Frontal cortex (tissue), 4 donors: ENCODE measurements around the gene FCHSD2. TPM values are rescaled to one million over a fixed set of nuclear protein-coding genes. Genes with fewer than 3 reads are reported as not detected.

Source experiments
- DNase-seq, 2 donors: peaks; one replicate each; pipeline ENCODE4 v3.0.0; 2012; ENCODE audit warnings: low spot score in 2 of 2
- FAIRE-seq: peaks from 2 replicates; lab custom pipeline; 2012; peaks lifted over from hg19 to GRCh38; lab: Jason Lieb, UNC
- total RNA-seq: library from RNA; depleted of rRNA; stranded (reverse); fragments of >200 nt; gene quantifications from one replicate; pipeline ENCODE4 v1.2.3, GENCODE V29; 2014
- donor health status: control.
- donor health status: control.
- donor health status: control.

The FCHSD2 gene
- total RNA-seq, 1 donor from 2014 or later = 57.9 TPM

DNA sequence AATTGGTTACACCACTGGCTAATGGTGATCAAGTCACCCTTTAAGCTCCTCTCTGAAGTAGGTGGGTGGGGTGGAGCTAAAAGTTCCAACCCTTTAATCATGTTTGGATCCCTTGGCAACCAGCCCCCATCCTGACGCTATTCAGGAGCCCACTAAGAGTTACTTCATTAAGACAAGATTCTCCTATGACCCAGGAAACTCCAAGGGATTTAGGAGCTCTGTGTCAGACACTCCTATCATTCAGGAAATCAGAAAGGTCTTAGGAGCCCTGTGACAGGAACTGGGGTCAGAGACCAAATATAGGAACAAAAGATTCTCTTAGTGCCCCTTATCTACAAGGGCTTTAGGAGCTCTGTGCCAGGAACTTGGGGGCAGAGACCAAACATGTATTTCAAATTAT lies 186.7 kb downstream of the FCHSD2 start:
- no peak for FAIRE-seq
- DNase-seq = no peak

DNA sequence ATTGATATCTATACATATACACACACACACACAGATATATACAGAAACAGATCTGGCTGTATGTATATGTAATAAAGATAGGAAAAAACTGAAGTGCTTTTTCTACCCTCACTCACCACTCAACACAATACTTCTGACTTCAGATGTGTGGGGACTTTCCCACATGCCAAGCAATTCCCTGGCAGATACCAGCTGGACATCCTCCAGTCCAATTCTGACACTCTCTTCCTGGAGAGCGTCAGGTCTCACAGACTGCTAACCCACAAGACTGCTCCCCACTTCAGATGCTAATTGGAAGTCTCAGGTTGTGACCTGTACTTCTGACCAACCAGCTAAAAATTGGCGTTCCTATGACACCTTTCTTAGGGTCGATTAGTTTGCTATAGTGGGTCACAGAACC lies 187.3 kb downstream of the FCHSD2 start:
- no peak for DNase-seq
- no peak for FAIRE-seq

DNA sequence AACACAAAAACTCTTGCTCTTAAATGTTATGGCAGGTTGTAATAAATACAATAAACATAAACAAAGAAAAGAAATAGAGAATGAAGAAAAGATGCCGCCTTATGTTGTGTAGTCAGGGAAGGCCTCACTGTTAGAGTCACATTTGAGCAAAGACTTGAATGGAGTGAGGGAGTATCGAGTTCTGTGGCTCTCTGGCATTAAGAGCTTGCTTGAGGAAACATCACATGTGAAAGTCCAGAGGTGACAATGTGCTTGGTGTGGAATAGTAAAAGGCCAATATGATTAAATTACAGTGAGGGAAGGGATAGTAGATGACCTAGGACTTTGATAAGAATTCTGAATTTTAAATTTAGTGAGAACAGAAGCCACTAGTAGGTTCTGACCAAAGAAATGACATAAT lies 188.5 kb downstream of the FCHSD2 start:
- FAIRE-seq (no peak), DNase-seq (no peak)

DNA sequence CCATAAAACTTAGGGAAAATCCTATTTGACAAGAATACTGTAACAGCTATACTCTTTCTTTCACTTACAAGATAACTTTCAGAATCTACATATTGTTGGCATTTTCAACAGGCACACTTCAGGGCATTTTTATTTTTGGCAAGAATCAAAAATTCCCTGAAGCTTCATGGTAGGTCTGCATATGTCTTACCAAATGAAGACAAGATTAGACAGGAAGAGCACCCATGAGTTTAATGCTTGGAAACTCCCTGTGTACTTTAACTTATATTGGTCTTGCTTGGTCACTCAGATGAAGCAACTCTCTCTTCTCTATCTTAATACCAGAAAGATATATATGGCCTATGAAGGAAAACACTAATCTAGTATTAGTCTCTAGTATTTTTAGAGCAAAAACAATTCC lies 190.2 kb downstream of the FCHSD2 start:
- DNase-seq = no peak
- FAIRE-seq = no peak

DNA sequence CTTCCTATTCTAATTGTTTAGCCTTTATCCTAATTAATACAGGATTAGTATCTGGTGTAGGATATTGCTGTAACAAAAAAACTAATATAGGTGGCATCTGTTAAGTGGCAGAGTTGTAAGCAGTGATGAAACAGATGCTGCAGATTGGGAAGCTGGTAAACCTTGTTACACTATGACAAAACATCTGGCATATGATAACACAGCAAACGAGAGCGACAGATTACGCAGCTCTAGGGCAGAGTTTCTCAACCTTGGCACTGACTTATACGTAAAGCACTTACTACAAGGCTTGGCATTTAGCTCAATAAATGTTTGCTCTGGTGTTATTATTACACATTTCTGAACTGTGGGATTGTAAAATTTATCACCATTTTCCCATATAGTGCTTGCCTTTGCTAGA lies 190.9 kb downstream of the FCHSD2 start:
- FAIRE-seq = no peak
- DNase-seq = no peak

DNA sequence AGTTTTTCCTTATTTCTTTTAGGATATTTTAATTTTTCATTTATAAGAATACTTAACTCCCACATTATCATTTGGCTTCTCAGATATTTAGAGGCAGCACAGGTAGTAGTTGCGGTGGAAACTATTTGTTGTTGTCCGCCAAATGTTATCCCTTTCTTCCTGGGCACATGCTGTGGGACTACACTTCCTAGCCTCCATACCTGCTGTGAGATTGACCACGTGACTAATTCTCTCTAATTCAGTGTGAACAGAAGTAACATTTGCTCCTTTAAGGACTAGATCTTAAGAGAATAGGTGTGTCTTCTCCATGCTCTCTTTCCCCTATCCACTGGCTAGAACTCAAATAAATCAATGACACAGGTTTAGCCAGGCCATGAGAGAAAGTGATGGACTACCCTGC lies 191.4 kb downstream of the FCHSD2 start:
- DNase-seq = no peak
- FAIRE-seq = no peak

DNA sequence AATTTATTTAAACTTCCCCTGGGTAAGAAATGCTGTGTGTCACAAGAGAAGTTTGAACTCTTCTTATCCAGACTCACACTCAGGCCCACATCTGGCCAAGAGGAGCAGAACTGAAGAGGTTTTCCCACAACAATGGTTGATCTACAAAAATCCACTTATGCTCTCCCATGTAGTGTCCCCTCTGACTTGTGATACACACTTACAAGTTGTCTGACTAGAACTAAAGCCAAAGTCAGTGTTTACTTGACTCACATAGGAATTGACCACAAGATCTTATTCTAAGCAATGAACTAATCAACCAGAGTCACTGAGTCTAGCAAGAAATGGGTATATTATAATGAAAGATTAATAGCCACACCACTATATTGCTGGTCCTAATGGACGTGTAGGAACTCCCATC lies 194.9 kb downstream of the FCHSD2 start:
- no peak for FAIRE-seq
- DNase-seq = no peak

DNA sequence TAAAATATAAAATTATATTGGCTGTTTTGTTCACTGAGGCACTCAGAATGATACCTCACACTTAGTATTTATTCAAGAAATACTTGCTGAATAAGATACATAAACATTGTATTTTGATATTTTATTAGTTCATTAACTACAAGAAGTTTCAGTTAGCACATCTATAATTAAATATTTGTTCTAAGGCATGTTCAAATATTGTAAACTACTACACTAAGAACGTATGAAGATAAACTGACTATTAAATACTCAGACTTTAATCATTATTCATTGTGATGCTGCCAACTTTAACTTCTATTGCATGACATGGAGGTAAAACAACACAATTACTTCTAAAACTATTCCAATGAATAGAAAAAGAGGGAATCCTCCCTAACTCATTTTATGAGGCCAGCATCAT lies 198.5 kb downstream of the FCHSD2 start:
- FAIRE-seq (no peak), DNase-seq (no peak)

DNA sequence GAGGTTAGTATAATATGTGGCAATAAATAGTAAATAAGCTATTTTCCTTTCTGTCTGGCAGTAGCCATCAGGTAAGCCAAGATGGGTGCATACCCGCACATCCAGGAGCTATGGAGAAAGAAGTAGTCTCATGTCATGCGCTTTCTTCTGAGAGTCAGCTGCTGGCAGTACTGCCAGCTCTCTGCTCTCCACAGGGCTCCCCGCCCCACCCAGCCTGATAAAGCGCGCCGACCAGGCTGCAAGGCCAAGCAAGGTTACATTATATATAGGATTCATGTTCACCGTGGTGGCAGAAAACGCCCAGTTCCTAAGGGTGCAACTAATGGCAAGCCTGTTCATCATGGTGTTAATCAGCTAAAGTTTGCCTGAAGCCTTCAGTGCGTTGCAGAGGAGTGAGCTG lies 201.7 kb downstream of the FCHSD2 start:
- DNase-seq (no peak), FAIRE-seq (no peak)

DNA sequence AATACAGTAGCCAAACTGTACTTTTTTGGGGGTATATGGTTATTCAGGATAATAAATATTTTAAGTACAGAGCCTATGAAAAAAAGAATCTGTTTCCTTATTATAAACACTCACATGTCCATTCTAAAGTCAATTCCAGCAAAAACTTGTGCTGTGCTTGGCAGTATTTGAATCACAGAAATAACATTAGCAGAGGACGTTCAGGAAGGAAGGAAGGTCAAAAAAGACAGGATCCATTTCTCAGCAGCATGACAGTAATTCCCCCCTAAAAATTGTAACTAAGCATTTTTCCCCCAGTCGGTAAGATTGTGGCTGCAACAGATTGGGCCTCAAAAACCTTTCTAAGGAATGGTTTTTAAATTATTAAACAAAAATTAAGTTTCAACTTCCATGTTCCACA lies 203.1 kb downstream of the FCHSD2 start:
- FAIRE-seq (no peak), DNase-seq (no peak)

DNA sequence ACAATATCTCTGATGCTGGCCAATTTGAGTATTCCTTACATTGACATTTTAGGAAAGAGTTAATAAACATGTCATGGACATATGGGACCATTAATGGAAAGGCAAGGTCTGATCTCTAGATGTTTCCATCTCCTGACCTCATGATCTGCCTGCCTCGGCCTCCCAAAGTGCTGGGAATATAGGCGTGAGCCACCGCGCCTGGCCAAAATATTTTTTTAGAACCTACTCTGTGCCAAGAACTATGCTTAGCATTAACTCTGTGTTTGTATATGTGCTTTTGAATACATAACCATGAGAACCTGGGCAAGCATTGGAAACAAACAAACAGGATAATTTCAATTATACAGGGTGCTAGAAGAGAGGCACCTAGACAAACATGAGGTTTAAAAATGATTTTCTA lies 204.7 kb downstream of the FCHSD2 start:
- FAIRE-seq = no peak

DNA sequence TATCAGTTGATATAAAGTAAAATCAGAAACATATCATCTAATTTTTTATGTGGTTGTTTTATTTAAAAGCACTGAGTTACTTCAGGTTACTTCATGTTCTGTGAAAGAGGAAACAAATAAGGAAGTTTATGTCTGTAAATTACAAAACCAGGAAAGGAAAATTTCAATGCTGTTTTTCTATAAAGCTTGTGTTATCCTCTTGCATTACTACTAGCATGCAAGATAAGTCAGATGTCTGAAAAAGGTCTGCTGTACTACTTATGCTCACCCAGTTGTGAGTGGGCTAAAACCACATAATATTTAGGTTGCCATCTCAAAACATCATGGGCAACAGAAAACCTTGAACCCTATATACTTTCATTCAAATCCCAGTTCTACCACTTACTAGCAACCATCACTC lies 206.4 kb downstream of the FCHSD2 start:
- DNase-seq (no peak), FAIRE-seq (no peak)

More for the DNA sequence above, 204.7 kb downstream of the FCHSD2 start:
- DNase-seq = no peak

DNA sequence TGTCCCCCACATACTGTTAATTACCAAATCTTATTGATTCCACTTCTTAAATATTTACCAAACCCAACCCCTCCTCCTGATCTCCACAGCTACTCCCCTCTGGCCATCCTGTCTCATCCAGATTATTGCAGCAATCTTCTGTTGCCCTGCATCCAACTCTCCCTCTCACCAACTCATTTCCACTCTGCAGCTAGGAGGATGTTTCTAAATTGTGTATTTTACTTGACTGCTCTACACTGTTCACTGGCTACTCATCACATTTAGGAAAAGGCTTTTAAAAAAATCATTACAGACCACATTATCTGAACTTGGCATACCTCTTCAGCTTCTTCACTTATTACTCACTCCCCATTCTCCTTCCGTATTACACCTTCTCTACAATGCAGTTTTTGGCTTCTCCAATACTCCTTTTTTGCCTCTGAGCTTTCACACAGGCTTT lies 210.0 kb downstream of the FCHSD2 start:
- FAIRE-seq (no peak), DNase-seq (no peak)

DNA sequence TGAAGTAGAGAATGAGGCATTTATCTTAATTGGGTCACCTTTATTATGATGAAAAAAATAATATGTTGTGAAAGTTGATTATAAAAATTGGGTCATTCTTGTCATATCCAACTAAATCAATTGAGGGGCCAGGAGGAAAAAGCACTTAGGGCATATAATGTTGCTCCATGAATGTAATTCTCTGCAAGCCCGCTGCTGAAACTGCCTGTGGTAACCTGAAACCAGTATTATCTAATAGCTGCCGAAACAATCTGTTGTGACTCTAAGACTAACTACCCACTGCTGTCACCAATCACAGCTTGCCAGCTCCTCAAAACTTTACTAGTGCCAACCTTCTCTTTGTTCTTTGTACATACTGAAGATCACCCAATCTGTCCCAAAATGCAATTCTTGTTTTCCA lies 212.1 kb downstream of the FCHSD2 start:
- FAIRE-seq (no peak), DNase-seq (no peak)

DNA sequence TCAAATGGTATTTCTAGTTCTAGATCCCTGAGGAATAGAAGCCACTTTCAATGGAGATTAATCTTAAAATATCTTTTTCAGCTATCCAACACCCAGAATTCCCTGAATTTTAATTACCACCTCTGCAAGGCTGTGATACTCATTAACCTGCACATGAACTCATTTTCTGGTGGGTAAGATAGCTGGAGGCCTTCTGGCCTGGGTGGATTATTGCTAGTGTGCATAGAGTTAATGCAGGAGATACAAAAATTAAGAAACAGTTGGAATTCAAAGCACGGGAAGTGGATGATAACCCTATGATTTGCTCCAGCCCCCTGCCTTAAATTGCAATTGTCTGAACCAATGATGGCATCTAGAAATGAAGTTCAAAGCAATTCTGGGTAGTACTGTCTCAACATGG lies 212.9 kb downstream of the FCHSD2 start:
- DNase-seq (no peak), FAIRE-seq (no peak)

DNA sequence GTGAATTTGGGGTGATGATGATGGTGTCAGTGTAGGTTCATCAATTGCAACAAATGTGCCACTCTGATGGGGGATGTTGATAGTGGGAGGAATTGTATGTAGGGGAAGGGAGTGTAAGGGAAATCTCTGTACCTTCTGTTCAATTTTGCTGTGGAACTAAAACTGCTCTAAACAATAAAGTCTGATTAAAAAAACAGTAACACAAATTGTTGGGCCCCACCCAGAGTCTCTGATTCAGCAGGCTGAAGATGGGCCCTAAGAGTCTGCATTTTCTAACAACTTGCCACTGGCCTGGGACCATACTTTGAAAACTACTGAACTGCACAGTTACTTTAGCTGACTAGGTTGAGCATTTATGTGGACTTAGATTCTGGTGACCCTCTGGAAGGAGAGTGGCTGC lies 214.7 kb downstream of the FCHSD2 start:
- FAIRE-seq = no peak

DNA sequence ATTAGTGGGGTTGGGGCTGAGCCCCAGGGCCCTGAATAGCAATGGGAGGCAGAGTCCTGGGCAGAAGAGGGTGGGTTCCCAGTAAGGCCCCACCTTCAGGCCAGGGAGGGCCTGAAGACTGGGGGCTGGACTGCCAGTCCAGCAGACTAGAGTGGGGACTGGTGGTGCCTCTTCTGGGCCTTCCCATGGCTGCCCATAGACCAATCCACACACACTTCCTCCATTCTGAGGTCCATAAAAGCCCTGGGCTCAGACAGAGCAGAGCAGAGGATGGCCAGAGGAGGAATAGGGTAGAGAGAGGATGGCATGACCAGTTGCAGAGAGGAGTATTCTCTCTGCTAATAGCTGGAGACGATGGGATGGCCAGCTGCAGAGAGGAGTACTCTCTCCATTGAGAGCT lies 216.0 kb downstream of the FCHSD2 start:
- no peak for DNase-seq
- FAIRE-seq = no peak

More for the DNA sequence above, 214.7 kb downstream of the FCHSD2 start:
- no peak for DNase-seq

DNA sequence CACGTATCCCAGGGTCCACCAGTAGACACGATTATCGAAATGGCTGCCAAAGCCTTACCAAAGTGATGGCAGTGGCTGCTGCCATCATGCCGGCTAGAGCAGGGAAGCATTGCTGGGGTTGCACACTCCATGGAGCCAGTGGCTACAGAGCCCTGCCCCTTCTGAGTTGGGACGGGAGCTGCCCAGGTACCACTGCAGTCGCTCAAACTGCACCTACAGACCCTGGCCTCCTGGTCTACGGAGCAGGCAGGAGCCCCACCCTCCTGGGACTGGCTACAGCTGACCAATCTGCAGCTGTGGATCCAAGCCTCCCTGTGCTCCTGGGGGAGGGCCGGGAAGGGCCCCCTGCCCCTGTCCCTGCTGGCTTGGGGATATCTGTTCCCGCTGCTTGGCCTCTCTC lies 216.5 kb downstream of the FCHSD2 start:
- DNase-seq (no peak), FAIRE-seq (no peak)

DNA sequence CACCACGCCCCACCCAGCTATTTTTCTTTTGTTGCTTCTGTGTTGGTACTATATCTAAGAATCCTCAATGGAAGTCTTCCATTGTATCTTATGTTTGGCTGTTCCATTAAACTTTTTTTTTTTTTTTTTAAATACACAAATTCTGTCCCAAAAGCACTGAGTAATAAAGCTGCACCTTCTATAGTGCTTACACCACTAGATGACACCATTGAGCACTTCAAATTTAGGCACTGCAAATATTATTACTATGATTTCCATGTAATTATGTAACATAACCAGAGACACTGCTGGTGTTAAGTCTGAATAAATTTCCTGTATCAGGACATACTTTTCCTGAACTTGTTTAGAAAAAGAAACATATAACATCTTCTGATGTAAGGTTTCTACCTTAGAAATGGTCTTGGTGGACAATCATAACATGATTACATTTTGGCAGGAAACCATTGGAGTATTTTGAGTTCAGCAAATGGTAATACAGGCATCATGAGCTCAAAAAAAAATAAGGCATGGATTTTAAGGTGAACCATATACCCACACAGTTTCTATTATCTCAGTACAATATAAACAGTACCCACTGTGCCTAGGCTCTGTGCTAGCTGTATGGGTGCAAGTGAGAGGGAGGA lies 217.4 kb downstream of the FCHSD2 start:
- DNase-seq (peak in 1 of 2 donors; percentile 26), FAIRE-seq (no peak)

DNA sequence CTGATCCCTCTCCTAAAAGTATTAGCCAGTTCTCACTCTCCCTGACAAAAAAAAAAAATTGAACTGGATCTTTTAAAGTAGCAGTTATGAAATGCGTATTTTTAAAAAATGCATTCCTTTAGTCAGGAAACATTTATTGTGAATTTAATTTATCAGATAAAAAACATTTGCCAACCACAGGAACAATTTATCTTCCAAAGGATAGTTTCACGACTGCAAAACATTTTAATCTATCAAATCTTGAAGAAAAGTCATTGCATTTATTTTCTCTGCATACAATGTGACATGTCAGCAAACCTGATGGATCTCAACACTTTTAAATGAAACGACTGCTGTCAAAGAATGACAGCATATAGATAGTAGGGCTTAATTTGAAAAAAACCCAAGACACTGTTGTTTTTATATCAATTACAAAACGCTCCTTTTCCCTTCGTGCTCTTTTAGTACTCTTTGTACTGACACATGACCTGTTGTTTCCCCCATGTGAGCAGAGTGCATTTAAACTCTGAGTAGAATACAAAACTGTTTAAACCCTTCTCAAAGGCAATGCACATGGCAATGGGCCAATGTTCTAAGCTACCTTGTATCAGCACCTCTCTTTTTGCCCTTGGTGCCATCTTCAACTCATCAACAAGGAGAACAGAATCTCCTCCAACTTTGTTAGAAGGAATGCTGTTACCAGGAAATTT lies 220.9 kb downstream of the FCHSD2 start:
- DNase-seq (no peak), FAIRE-seq (no peak)

DNA sequence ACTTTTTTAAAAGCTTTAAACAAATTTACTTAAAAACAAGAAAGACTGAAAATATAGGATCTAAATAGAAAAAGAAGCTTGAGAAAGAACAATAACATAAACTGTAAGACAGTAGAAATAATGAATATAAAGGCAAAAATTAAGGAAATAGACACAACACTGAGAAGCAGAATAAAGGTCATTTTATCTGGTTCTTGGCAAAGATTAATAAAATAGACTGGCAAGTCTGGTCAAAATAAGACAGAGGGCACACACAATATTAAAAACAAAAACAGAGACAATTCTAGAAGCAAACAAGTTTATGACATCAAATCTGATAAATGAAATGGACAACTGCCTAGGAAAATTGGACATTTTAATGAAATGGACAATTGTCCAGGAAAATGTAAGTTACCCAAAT lies 222.1 kb downstream of the FCHSD2 start:
- no peak for DNase-seq
- no peak for FAIRE-seq

DNA sequence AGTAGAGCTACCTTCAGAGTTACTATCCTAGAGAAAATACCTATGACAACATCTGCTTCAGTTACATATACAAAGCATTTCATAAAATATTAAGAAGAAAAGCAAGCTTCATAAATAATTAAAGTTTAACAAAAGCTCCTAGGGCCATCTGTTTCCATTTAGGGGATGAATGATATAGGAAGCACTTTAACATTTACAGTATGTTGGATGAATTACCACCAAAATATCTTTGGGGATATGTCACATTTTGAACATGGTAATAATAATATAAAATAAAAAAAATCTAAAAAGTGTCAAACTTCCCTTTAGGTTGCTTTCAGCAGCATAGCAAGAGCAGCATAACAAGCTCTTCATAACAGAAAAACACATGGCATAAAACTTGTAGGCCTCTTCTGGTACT lies 223.3 kb downstream of the FCHSD2 start:
- FAIRE-seq = no peak
- no peak for DNase-seq
